H9 (cell line): ENCODE measurements around the gene RAI14. TPM values are rescaled to one million over a fixed set of nuclear protein-coding genes. Genes with fewer than 3 reads are reported as not detected.

ENCODE experiments used
- DNase-seq: peaks from one replicate; pipeline ENCODE4 v3.0.0-alpha.2; 2017
- H2AFZ ChIP-seq: one replicate; pipeline ENCODE4 v1.6.1; 2013; ENCODE audit warnings: mild to moderate bottlenecking, low read length, control low read depth, moderate library complexity
- H2AK5ac ChIP-seq: 2 replicates; pipeline ENCODE4 v1.6.1; 2013; ENCODE audit warnings: low read length, control low read depth, mixed read lengths; ENCODE audit not compliant: insufficient read length
- H2BK120ac ChIP-seq: one replicate; pipeline ENCODE4 v1.6.1; 2013; ENCODE audit warnings: low read depth, mild to moderate bottlenecking, low read length, control low read depth, inconsistent platforms; ENCODE audit not compliant: poor library complexity, severe bottlenecking
- H2BK12ac ChIP-seq: 2 replicates; pipeline ENCODE4 v1.6.1; 2013; ENCODE audit warnings: low read length, control low read depth, mixed read lengths, low read depth; ENCODE audit not compliant: insufficient read length
- H2BK15ac ChIP-seq: 2 replicates; pipeline ENCODE4 v1.6.1; 2013; ENCODE audit warnings: low read depth, low read length, control low read depth
- H2BK20ac ChIP-seq: one replicate; pipeline ENCODE4 v1.6.1; 2013; ENCODE audit warnings: low read depth, mild to moderate bottlenecking, low read length, control low read depth, inconsistent platforms; ENCODE audit not compliant: poor library complexity, severe bottlenecking
- H2BK5ac ChIP-seq: 2 replicates; pipeline ENCODE4 v1.6.1; 2013; ENCODE audit warnings: low read length, control low read depth, mixed read lengths; ENCODE audit not compliant: insufficient read length
- H3K14ac ChIP-seq: 2 replicates; pipeline ENCODE4 v1.6.1; 2013; ENCODE audit warnings: low read length, control low read depth; ENCODE audit not compliant: insufficient read depth
- H3K18ac ChIP-seq: 2 replicates; pipeline ENCODE4 v1.6.1; 2013; ENCODE audit warnings: low read depth, mild to moderate bottlenecking, mixed read lengths, low read length, control low read depth; ENCODE audit not compliant: insufficient read length
- H3K23ac ChIP-seq: 2 replicates; pipeline ENCODE4 v1.6.1; 2013; ENCODE audit warnings: low read length, control low read depth, mixed read lengths, low read depth; ENCODE audit not compliant: insufficient read length
- H3K23me2 ChIP-seq: 2 replicates; pipeline ENCODE4 v1.6.1; 2013; ENCODE audit warnings: low read depth, mild to moderate bottlenecking, mixed read lengths, low read length, control low read depth; ENCODE audit not compliant: insufficient read length, poor library complexity, severe bottlenecking
- H3K27ac ChIP-seq: 2 replicates; pipeline ENCODE4 v1.5.1; 2013; ENCODE audit warnings: low read length, control low read depth, mixed read lengths, low read depth; ENCODE audit not compliant: insufficient read length
- H3K27me3 ChIP-seq: 2 replicates; pipeline ENCODE4 v1.6.1; 2013; ENCODE audit warnings: low read length, control low read depth, inconsistent platforms; ENCODE audit not compliant: insufficient read depth
- H3K4ac ChIP-seq: 2 replicates; pipeline ENCODE4 v1.6.1; 2013; ENCODE audit warnings: low read depth, mild to moderate bottlenecking, control low read depth, inconsistent platforms, low read length, moderate library complexity
- H3K4me1 ChIP-seq: 2 replicates; pipeline ENCODE4 v1.6.1; 2013; ENCODE audit warnings: low read length, control low read depth, inconsistent platforms; ENCODE audit not compliant: insufficient read depth
- H3K4me2 ChIP-seq: 2 replicates; pipeline ENCODE4 v1.6.1; 2013; ENCODE audit warnings: low read length, control low read depth, mixed read lengths; ENCODE audit not compliant: insufficient read length, insufficient read depth
- H3K56ac ChIP-seq: 2 replicates; pipeline ENCODE4 v1.6.1; 2013; ENCODE audit warnings: low read depth, mild to moderate bottlenecking, mixed read lengths, low read length, control low read depth; ENCODE audit not compliant: insufficient read length
- H3K79me1 ChIP-seq: 2 replicates; pipeline ENCODE4 v1.6.1; 2013; ENCODE audit warnings: low read depth, mild to moderate bottlenecking, moderate library complexity, low read length, control low read depth, inconsistent platforms; ENCODE audit not compliant: insufficient read depth, poor library complexity, severe bottlenecking
- H3K79me2 ChIP-seq: 2 replicates; pipeline ENCODE4 v1.6.1; 2013; ENCODE audit warnings: low read length, control low read depth, inconsistent platforms; ENCODE audit not compliant: insufficient read depth
- H3K9ac ChIP-seq: 2 replicates; pipeline ENCODE4 v1.6.1; 2013; ENCODE audit warnings: low read length, control low read depth, mixed read lengths; ENCODE audit not compliant: insufficient read length; ENCODE audit errors: extremely low read depth
- H3K9me3 ChIP-seq: one replicate; pipeline ENCODE4 v1.6.1; 2013; ENCODE audit warnings: low read depth, low read length, inconsistent platforms; ENCODE audit not compliant: control insufficient read depth
- H3T11ph ChIP-seq: one replicate; pipeline ENCODE4 v1.6.1; 2013; ENCODE audit warnings: mild to moderate bottlenecking, low read length, control low read depth, inconsistent platforms
- H4K20me1 ChIP-seq: one replicate; pipeline ENCODE4 v1.6.1; 2013; ENCODE audit not compliant: control insufficient read depth, insufficient read length, insufficient read depth
- H4K5ac ChIP-seq: 2 replicates; pipeline ENCODE4 v1.6.1; 2013; ENCODE audit warnings: low read depth, mild to moderate bottlenecking, mixed read lengths, low read length, control low read depth; ENCODE audit not compliant: insufficient read length
- H4K8ac ChIP-seq: replicated peaks from 2 replicates; pipeline ENCODE4 v1.6.1; 2013; ENCODE audit warnings: low read length, control low read depth, mixed read lengths, low read depth; ENCODE audit not compliant: insufficient read length
- H4K91ac ChIP-seq: 2 replicates; pipeline ENCODE4 v1.6.1; 2013; ENCODE audit warnings: low read depth, mild to moderate bottlenecking, moderate library complexity, mixed read lengths, low read length, control low read depth; ENCODE audit not compliant: insufficient read length
- H3K27ac Mint-ChIP-seq, 3 experiments: 2 replicates in 2 of 3; 3 replicates in 1 of 3; pipeline ENCODE4 v1.8.0; 2020 to 2021; ENCODE audit warnings: mixed read lengths in 3 of 3, mild to moderate bottlenecking in 1 of 3, moderate library complexity in 1 of 3
- H3K27me3 Mint-ChIP-seq: 2 replicates; pipeline ENCODE4 v1.8.0; 2021; ENCODE audit warnings: low read depth, mild to moderate bottlenecking, moderate library complexity, mixed read lengths
- H3K36me3 Mint-ChIP-seq, 3 experiments: 2 replicates in 2 of 3; 3 replicates in 1 of 3; pipeline ENCODE4 v1.8.0; 2020 to 2021; ENCODE audit warnings: low read depth in 3 of 3, mixed read lengths in 3 of 3; ENCODE audit not compliant: insufficient read depth in 1 of 3
- H3K4me1 Mint-ChIP-seq, 2 experiments: 2 replicates each; pipeline ENCODE4 v1.8.0; 2020; ENCODE audit warnings: mixed read lengths in 2 of 2
- H3K4me3 Mint-ChIP-seq, 2 experiments: 2 replicates in 1 of 2; 3 replicates in 1 of 2; pipeline ENCODE4 v1.8.0; 2020 to 2021; ENCODE audit warnings: mild to moderate bottlenecking in 2 of 2, mixed read lengths in 2 of 2, moderate library complexity in 1 of 2
- H3K9me3 Mint-ChIP-seq, 2 experiments: 2 replicates in 1 of 2; 3 replicates in 1 of 2; pipeline ENCODE4 v1.8.0; 2020; ENCODE audit warnings: mild to moderate bottlenecking in 2 of 2, mixed read lengths in 2 of 2, moderate library complexity in 1 of 2
- CTCF ChIP-seq: fragments of 200-600 bp; sonication (generic); conservative IDR thresholded peaks from 3 replicates; pipeline ENCODE4 v1.8.0; 2021; ENCODE audit warnings: antibody characterized with exemption, mild to moderate bottlenecking
- WGBS: extraction: QIAGEN DNeasy Blood & Tissue Kit; methylation state at CpG from one replicate; pipeline ENCODE4 v1.1.7; 2013; ENCODE audit warnings: missing lambda C conversion rate, low lambda C conversion rate, mixed read lengths; ENCODE audit not compliant: insufficient read length; ENCODE audit errors: extremely low coverage; 5-methylcytosine and 5-hydroxymethylcytosine counted together
- total RNA-seq: library from RNA; stranded (reverse); gene quantifications from 2 replicates; pipeline ENCODE4 v1.2.1, GENCODE V29; 2021

Gene RAI14
- total RNA-seq, 1 experiment from 2014 or later: 127 TPM

- Histone ChIP-seq H4K8ac (no peak overlapping the region), H3K4me2 (no peak overlapping the region), H2BK5ac (no peak overlapping the region), H3K79me1 (no peaks in the 10 kb centered on the region), H3K14ac (no peak overlapping the region), H3K9ac (no peak overlapping the region), H3K27ac (no peak overlapping the region), H3K4me1 (no peaks in the 10 kb centered on the region; the same call in 1 of the 2 replicates), H2AFZ (no peak overlapping the region), H4K5ac (no peak overlapping the region), H2BK20ac (no peak overlapping the region), H3K79me2 (no peaks in the 10 kb centered on the region), H3K27me3 (no peaks in the 10 kb centered on the region), H3K9me3 (no peaks in the 10 kb centered on the region), H3K18ac (no peak overlapping the region), H3K4ac (no peak overlapping the region), H2BK120ac (no peak overlapping the region), H2AK5ac (no peak overlapping the region), H3K56ac (no peak overlapping the region), H3K23ac (no peak overlapping the region), H4K20me1 (no peaks in the 10 kb centered on the region), H2BK12ac (no peak overlapping the region), H3T11ph (no peak overlapping the region), H3K23me2 (no peaks in the 10 kb centered on the region), H4K91ac (no peak overlapping the region), H2BK15ac (no peak overlapping the region)
- Mint-ChIP-seq H3K4me1 (peaks cover 22% of the 10 kb centered on the region in 2 experiments), H3K4me3 (no peak overlapping the region), H3K9me3 (no peaks in the 10 kb centered on the region), H3K36me3 (no peaks in the 10 kb centered on the region), H3K27me3 (no peaks in the 10 kb centered on the region), H3K27ac (no peak overlapping the region)
- no peak for TF ChIP-seq CTCF
- no peak for DNase-seq
- WGBS: no CpG with 5 or more reads among the region's 1 CpG
These were observed 212.7 kb downstream of the RAI14 start for GRCh38 chr5:34868791-34869190.
